ENCODE results near the gene DENND1B.
"Not testable (repeated sequence)": the region's sequence is repeated elsewhere in the genome, so short reads cannot be mapped to it uniquely, and the experiment has no call there.

Gene DENND1B

GRCh38 chr1:197619008-197619640, 156.2 kb downstream of the DENND1B start:
- DNase-seq: no peak

DNA sequence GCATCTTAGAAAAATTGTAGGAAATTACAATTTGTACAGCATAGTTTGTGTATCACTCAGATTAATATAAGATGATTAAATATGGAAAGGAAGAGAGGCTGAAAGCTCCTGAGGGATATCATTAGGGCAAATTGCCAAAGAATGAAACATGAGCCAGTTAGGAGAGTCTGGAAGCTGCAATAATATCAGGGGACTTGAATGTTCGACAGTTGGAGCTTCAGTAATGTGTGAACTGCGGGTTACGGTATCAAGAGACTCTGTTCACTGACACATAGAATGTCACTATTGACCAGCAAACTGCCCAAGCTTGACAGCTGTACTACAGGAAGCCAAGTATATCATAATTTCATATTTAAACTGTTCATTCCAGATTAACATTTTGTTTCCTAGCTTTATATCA, 157.2 kb downstream of the DENND1B start:
- peak; percentile 49 for DNase-seq

- DNase-seq: no peak
These were observed 159.6 kb downstream of the DENND1B start for GRCh38 chr1:197615693-197616011.

DNA sequence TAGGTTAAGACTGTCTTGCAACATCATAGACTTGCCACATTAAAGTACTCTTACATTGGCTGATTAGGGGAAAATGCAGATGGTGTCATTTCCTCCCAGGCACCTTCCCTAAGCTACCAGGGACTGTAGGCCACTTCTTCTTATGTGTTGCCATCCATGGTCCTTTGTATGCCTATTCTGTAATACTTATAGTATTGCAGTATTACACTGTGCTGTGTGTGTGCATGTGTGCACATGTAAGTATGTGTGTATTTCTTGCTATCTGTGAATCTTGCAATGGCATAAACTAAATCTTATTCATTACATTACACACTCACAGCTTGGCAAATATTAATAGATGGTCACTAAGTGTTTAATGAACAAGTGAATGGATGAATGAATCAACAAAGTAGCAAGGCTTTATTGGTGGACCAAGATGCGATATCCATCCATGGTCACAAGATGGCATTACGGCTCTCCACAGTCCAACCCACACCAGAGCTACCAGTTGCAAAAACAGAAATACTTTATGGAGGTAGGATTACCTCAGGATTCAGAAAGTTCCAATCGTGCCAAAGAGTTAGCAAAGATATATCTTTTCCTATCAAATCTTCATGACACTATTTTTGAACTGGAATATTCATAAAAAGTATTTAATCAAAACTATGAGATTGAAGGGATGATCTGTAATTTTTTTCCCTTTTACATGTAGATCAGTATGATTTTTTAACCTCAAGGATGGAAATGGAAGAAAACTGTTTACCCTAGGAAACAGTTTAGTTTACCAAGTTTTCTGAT, 160.2 kb downstream of the DENND1B start:
- peak; percentile 4 for DNase-seq

DNA sequence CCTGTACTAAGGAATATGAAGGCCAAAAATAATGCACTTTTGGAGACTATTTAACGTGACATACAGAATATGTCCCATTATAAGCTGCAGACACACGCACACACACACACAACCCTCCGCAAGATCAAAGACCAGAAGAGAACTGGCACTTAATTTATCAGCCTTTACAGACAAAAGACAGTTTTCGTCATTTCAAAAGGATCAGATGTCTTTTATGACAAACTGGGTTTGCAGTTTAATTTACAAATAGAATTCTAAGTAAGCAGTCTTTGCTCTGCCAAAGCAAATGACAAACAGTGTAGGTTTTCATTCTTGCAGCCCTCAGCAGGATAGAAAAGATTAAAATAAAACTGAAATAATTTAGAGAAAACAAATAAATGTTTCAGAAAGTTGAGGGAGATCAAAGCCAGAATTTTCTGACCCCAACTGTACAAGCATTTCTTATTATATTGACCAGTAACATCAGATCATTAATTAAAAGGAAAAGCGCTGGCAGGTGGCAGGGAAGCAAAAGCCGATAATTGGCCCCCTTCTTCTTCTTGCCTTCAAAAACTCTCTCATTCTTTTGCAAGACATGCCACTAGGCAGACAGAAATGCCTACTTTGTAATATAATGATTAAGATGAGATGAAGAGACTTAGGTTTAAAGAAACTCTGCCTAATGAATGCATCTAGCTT, 169.0 kb downstream of the DENND1B start:
- no peak for DNase-seq

DNA sequence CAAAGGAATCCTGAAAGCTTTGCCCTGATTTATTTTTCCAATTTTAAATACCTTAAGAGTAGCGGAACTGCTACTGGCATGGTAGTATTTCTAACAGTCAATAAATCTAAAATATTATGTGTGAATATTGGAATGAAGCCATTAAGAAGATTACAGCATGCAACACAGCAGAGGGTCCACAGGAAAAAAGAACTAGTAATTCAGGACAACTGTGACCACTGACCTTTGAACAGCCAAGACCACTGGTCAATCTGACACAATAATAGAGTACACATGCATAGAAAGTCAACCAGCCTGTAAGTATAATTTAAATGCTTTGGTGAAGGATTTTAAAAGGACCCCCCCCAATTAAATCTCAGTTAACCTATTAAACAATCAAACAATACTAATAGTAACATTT, 171.0 kb downstream of the DENND1B start:
- DNase-seq: no peak

DNA sequence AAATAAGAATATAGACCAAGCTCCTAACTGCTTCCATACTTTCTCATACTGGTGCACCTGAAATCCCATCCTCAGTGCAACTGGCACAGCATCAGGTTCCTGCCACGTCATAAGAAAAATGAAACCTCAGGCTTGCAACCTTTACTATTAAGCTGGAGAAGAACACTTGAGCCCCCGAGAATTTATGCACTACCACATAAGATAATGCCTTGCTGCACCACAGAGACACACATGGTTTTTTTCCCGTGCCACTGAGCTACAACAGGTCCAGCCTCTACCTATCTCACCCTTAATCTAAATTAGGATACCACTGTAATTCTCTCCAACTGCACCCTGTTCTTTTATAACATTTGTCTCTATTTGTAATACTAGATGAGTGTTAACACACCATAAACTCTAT, 174.5 kb downstream of the DENND1B start:
- no peak for DNase-seq

GRCh38 chr1:197599789-197600188, 175.5 kb downstream of the DENND1B start:
- DNase-seq: no peak

- peak; percentile 73 for DNase-seq
These were observed 176.3 kb downstream of the DENND1B start for GRCh38 chr1:197598935-197599334.

DNA sequence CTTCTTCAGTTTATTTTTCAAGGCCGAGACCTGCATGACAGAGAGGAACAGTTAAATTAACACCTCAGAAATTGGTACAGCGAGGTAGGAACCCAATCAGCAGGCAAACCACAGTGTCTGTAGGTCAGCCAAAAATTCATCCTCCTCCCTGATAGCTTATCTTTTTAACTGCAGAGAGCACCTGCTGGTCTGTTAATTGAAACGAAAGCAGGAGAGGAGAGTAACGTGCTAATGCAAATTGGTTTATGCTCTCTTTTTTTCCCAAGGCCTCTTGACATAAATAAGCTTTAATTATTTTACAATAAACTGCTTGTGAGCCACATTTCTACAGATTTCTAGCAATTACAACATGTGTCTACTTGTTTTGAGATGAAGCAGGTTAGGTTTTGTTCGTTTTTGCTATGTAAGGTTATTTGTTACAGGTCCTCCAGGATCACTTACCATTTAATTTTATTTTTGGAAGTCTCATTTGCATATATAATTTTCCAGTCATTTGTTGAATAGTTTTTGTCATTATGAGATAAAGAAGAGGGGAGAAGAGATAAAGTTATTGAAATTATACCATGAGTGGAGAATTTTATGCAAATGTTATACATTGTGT, 179.9 kb downstream of the DENND1B start:
- no peak for DNase-seq

DNA sequence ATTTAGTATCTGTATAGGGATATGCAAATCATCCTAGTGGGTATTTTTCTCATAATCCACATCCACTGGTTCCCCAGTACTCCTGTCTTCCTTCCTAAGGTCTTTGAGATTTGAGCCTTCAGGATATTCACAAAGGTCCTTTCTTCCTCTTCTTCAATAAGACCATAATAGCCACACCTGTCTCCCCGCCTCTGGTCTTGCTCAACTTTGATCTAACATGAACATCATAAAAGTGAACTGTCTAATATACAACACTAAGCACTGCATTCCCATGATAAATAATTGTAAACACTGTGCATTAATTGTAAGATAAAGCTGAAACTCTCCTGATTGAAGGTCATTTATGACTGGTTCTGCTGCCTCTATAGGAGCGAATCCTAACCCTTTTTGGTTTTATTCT, 184.6 kb downstream of the DENND1B start:
- no peak for DNase-seq

GRCh38 chr1:197585809-197586208, 189.5 kb downstream of the DENND1B start:
- no peak for DNase-seq

GRCh38 chr1:197577580-197577979, 197.7 kb downstream of the DENND1B start:
- no peak for DNase-seq

- DNase-seq: not testable (repeated sequence)
These were observed 199.7 kb downstream of the DENND1B start for GRCh38 chr1:197575531-197575930.

DNA sequence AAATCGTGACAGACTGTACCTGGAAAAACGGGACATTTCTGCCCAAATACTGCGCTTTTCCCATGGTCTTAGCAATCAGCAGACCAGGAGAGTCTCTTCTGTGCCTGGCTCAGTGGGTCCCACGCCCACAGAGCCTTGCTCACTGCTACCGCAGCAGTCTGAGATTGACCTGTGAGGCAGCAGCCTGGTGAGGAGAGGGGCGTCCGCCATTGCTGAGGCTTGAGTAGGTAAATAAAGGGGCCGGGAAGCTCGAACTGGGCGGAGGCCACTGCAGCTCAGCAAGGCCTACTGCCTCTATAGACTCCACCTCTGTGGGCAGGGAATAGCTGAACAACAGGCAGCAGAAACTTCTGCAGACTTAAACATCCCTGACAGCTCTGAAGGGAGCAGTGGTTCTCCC, 203.1 kb downstream of the DENND1B start:
- no peak for DNase-seq

- no peak for DNase-seq
These were observed 207.8 kb downstream of the DENND1B start for GRCh38 chr1:197567442-197567841.

DNA sequence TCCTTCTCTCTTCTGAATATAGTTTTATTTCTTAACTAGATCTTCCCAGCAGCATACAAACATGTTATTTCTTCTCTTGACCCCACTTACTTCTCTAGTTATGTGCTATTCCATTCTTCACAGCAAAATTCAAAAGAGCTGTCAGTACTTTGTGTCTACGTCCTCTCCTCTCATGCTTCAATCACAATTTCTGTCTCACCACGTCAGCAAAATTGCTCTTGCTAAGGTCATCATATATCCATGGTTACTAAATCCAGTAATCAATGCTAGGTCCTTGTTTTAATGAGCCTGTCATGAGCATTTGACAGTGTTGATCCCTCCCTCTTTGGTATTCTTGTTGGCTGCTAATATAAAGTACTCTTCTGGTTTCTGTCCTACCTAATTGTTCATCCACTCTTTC, 214.2 kb downstream of the DENND1B start:
- DNase-seq: no peak

DNA sequence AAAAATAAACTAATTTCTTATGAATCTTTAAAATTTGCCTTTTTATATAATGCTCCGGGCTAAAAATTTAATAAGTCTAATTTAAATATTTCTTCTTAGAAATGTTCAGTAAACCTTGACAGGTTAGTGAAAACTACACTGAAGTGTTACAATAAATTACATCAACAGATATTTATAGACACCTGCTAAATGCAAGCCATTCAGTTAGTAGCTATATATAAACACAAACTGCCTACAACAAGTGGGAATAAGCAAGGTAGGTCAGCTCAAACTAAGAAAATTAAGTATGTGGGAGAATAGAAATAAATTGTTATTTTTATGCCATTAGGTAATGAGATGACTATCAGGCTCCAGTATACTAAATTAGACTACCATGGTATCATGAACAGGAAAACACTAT, 215.6 kb downstream of the DENND1B start:
- no peak for DNase-seq

DNA sequence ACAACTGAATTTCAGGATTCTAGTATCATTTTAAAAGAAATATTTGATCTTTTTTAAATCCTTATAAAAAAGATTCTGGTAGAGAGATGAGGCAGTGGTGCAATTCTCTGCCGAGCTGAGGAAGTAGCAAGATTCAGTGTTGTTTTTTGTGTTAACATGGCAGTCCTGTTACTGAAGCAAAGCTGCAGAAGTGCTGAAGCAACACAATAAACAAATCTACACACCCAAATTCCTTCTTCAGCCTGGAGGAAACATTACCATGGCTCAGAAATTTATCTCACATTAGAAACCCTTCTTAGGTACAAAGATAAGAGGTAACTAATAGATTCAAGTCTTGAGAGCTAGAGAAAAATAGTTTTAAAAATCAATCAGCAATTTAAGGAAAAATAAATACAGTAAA, 216.0 kb downstream of the DENND1B start:
- no peak for DNase-seq

- DNase-seq: no peak
These were observed 218.0 kb downstream of the DENND1B start for GRCh38 chr1:197557302-197557701.

DNA sequence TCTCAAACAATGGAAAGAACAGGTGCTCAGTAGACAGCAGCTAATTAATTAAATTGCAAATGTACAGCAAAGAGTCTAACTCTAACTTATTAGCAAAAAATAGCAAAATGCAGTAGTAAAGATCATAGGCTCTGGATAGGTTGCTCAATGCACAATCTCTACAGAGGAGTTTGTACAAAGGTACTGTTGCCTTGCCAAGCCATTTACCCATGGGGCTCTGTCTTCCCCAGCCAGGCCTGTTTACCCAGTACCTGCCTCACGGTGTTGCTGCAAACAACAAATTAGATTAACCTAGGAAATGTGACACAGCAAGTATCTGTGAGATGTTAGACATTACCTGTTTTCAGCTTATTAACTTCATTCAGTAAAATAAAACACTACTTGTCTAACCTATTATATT, 222.0 kb downstream of the DENND1B start:
- no peak for DNase-seq

DNA sequence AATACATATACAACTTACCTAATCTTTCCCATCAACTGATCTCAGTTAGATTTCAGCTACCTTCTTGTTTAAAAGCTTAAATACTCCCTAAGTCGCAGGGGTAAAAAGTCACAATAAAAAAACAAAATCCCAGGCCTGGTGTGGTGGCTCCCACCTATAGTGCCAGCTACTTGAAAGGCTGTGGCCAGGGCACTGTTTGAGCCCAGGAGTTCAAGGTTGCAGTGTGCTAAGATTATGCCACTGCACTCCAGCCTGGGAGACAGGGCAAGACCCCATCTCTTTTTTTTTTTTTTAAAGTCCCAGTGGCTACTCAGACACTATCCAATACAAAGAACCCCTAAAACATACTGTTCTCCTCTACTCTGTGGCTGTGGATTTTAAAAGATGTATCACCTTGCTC, 228.3 kb downstream of the DENND1B start:
- no peak for DNase-seq

- DNase-seq: no peak
These were observed 230.7 kb downstream of the DENND1B start for GRCh38 chr1:197544553-197544952.

DNA sequence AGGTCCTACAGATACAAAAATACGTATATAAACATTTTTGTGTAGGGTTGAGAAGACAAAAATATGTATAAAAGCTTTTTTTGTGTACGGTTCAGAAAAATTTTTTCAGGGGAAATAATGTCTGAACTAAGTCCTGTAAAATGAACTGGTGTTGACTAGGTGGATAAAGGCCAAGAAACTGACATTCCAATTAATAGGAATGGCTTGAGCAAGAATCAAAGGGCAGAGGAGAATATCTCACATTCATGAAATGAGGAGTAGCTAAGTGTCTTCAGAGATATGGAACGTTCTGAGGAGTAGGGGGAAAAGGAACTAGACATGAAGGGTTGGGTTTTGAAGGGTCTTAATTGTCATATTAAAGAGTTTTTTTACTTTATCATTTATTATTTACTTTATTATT, 231.2 kb downstream of the DENND1B start:
- DNase-seq: no peak

Data from NCI-H748 treated with DMSO at 0.1 percent for 48 hours (cell line).